GM06990 (cell line): ENCODE measurements around the gene DUSP18.
"Not testable (repeated sequence)": the region's sequence is repeated elsewhere in the genome, so short reads cannot be mapped to it uniquely, and the experiment has no call there.

Experiments
- DNase-seq: peaks from one replicate; pipeline ENCODE4 v3.0.0-alpha.2; 2011; ENCODE audit not compliant: insufficient read length; ENCODE audit errors: extremely low read depth
- H3K27me3 ChIP-seq: replicated peaks from 2 replicates; pipeline ENCODE4 v1.6.0; 2011; ENCODE audit warnings: low read length; ENCODE audit not compliant: control insufficient read depth, insufficient read depth
- H3K36me3 ChIP-seq: 2 replicates; pipeline ENCODE4 v1.5.1; 2011; ENCODE audit warnings: low read length; ENCODE audit not compliant: control insufficient read depth, insufficient read depth
- H3K4me3 ChIP-seq: replicated peaks from 2 replicates; pipeline ENCODE4 v1.5.1; 2011; ENCODE audit warnings: low read depth, mild to moderate bottlenecking, control low read depth, low read length
- TF ChIP-seq, protein P1 (sequence below): IDR thresholded peaks from 2 replicates; pipeline ENCODE4 v1.5.1; 2011; ENCODE audit warnings: low read length, control low read depth, mild to moderate bottlenecking, inconsistent platforms; ENCODE audit not compliant: insufficient read depth, poor library complexity, severe bottlenecking

The DUSP18 gene

DNA sequence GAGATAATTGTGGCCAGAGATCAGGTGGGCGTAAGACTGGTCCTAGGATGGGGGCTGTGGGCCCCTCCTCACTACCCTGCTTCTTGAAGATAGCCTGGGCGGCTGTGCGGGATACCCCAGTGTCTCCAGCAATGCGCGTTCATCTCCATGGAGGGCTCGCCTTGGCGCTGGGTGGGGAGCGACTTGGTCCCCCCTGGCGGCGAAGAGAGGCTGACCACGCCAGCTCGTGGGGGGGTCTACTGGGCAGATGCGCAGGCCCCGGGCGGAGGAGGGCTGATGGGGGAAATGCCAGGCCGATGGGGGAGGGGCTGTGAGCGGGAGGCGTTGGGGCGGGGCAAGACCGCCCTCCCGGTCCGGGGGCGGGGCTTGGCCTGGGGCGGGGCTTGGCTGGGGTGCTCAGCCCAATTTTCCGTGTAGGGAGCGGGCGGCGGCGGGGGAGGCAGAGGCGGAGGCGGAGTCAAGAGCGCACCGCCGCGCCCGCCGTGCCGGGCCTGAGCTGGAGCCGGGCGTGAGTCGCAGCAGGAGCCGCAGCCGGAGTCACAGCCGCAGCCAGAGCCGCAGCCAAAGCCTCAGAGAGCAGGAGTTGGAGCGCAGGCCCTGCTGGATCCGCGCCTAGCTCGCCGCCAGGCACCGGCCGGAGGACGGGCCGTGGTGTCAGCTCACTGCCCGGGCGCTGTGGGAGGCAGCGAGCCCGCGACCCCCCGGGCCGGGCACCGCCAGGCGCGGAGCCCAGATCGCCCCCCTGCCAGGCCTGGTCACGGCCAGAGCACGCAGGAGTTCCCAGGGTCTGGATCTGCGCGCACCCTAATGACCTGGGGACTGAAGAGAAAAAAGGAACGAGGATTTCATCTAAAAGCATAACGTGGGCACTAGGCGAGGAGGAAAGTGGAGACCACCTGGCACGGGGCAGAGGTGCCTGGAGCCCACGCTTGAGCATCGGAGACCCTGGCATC, 32.1 kb downstream of the DUSP18 start, which contains the start of gene SLC35E4:
Gene SLC35E4, plus strand, starts transcription at position 509 of the 953 bp plus-strand sequence. CDS start 670 bp downstream, outside the sequence.
- TF ChIP-seq, protein P1, sequence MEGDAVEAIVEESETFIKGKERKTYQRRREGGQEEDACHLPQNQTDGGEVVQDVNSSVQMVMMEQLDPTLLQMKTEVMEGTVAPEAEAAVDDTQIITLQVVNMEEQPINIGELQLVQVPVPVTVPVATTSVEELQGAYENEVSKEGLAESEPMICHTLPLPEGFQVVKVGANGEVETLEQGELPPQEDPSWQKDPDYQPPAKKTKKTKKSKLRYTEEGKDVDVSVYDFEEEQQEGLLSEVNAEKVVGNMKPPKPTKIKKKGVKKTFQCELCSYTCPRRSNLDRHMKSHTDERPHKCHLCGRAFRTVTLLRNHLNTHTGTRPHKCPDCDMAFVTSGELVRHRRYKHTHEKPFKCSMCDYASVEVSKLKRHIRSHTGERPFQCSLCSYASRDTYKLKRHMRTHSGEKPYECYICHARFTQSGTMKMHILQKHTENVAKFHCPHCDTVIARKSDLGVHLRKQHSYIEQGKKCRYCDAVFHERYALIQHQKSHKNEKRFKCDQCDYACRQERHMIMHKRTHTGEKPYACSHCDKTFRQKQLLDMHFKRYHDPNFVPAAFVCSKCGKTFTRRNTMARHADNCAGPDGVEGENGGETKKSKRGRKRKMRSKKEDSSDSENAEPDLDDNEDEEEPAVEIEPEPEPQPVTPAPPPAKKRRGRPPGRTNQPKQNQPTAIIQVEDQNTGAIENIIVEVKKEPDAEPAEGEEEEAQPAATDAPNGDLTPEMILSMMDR = no peak

DNA sequence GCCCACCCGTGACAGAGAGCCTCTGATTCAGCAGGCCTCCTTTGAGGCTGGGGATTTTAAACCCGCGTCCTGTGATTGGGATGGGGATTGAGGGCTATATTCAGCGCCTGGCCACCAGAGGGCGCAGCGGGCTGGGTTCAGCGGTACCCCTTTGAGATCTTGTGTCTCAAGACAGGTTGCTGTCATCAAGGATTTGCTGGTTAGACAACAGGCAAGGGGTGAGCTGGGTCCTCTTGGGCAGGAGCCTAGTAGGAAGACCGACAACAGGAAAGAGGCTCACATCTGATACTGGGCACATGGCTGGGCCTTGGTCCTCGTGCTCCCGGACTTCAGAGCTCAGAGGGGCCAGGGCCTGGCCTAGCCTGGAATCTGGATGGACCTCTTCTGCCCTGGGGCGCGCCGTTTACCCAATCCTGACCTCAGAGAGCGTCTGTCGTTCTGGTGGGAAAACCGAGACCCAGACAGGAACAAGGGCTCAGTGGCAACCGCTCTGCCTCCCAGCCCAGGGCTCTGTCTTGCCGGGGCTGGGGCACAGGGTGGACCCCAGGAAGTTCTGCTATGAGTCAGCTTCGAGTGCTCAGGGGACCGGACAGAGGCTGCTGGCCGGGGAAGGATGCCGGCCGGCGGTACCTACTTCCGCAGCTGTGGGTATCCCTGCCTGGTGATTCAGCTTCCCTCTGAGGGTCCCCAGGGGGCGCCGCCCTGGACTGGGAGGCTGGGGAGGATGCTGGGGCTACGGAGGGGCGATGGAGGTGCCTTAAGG, 33.0 kb downstream of the DUSP18 start:
- Histone ChIP-seq H3K27me3 (no peaks in the 10 kb centered on the region), H3K36me3 (no peaks in the 10 kb centered on the region), H3K4me3 (peak overlapping the region; percentile 50)
- TF ChIP-seq, protein P1 = peak; percentile 95
- peak; percentile 86 for DNase-seq

More for the DNA sequence above, 32.1 kb downstream of the DUSP18 start, which contains the start of gene SLC35E4:
- H3K27me3 ChIP-seq = no peaks in the 10 kb centered on the region
- DNase-seq = peak; percentile 86
- no peaks in the 10 kb centered on the region for H3K36me3 ChIP-seq
- peak within 1 kb of the TSS; percentile 60 for H3K4me3 ChIP-seq

DNA sequence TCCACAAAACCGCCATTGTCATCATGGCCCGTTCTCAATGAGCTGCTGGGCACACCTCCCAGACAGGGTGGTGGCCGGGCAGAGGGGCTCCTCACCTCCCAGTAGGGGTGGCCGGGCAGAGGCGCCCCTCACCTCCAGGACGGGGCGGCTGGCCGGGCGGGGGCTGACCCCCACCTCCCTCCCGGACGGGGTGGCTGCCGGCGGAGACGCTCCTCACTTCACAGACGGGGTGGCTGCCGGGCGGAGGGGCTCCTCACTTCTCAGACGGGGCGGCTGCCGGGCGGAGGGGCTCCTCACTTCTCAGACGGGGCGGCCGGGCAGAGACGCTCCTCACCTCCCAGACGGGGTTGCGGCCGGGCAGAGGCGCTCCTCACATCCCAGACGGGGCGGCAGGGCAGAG, 36.2 kb downstream of the DUSP18 start:
- H3K4me3 ChIP-seq, H3K27me3 ChIP-seq, H3K36me3 ChIP-seq, DNase-seq: not testable (repeated sequence)

DNA sequence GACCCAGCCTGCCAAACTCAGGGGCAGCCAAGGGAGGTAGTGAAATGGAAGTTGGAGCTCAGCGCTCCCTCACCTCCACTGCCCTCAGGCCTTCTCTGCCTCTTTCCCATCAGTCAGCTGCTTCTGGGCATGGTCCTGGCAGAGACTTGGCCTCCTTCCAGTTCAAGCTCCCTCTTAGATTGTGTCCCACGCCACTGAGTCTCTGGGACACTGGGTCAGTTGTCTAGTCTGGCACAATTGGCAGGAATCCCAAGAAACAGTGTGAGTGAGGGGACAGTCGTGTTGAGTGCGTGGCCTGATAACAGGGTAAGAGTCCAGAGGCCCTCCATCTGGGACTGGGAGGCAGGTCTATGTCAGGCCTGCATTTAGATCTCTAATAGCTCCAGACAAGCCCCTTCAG, 39.2 kb downstream of the DUSP18 start:
- H3K36me3 ChIP-seq = no peaks in the 10 kb centered on the region
- DNase-seq = no peak
- no peak overlapping the region for H3K4me3 ChIP-seq
- no peaks in the 10 kb centered on the region for H3K27me3 ChIP-seq
- TF ChIP-seq, protein P1 = no peak

DNA sequence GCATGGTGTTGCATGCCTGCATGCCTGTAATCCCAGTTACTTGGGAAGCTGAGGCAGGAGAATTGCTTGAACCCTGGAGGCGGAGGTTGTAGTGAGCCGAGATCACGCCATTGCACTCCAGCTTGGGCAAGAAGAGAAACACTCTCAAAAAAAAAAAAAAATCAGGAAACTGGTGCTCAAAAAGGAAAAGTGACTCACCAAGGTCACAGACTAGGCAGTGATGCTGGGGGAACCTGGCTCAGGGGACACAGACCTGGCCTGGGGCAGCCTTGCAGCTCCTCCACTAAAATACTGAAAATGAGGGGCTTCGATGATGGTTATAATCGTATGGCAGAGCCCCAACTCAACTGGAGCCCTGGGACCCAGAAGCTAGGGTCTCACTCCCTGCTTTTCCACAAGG, 40.2 kb downstream of the DUSP18 start:
- Histone ChIP-seq H3K27me3 (no peaks in the 10 kb centered on the region), H3K36me3 (no peaks in the 10 kb centered on the region), H3K4me3 (no peak overlapping the region)
- DNase-seq = no peak
- TF ChIP-seq, protein P1 = no peak

DNA sequence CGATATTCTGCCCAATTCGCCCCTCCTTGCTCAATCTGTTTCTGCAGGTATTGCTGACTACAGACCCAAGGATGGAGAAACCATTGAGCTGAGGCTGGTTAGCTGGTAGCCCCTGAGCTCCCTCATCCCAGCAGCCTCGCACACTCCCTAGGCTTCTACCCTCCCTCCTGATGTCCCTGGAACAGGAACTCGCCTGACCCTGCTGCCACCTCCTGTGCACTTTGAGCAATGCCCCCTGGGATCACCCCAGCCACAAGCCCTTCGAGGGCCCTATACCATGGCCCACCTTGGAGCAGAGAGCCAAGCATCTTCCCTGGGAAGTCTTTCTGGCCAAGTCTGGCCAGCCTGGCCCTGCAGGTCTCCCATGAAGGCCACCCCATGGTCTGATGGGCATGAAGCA, 41.3 kb downstream of the DUSP18 start:
- TF ChIP-seq, protein P1 = no peak
- H3K4me3 ChIP-seq = no peak overlapping the region
- DNase-seq = no peak
- H3K36me3 ChIP-seq = no peaks in the 10 kb centered on the region
- no peaks in the 10 kb centered on the region for H3K27me3 ChIP-seq

DNA sequence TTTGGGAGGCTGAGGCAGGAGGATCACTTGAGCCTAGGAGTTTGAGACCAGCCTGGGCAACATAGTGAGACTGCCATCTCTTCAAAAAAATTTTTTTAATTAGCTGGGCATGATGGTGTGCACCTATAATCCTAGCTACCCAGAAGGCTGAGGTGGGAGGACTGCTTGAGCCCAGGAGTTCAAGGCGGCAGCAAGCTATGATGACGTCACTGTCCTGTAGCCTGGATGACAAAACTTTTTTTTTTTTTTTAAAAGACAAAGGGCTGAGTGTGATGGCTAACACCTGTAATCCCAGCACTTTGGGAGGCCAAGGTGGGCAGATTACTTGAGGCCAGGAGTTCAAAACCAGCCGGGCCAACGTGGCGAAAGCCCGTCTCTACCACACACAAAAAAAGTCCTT, 47.8 kb downstream of the DUSP18 start:
- not testable (repeated sequence) for H3K27me3 ChIP-seq, H3K4me3 ChIP-seq, DNase-seq, H3K36me3 ChIP-seq
